Neural crest cell (in vitro differentiated cells): ENCODE measurements around the gene ARHGEF10L. TPM values are rescaled to one million over a fixed set of nuclear protein-coding genes. Genes with fewer than 3 reads are reported as not detected.

Source experiments
- DNase-seq: peaks from one replicate; pipeline ENCODE4 v3.0.0; 2021; ENCODE audit warnings: low read depth, mixed read lengths, low spot score
- H3K27ac Mint-ChIP-seq: one replicate; pipeline ENCODE4 v1.8.0; 2021; ENCODE audit warnings: mild to moderate bottlenecking, mixed read lengths; ENCODE audit not compliant: unreplicated experiment
- H3K27me3 Mint-ChIP-seq: 2 replicates; pipeline ENCODE4 v1.8.0; 2021; ENCODE audit warnings: low read depth, mild to moderate bottlenecking, mixed read lengths
- H3K36me3 Mint-ChIP-seq: 2 replicates; pipeline ENCODE4 v1.8.0; 2021; ENCODE audit warnings: low read depth, mild to moderate bottlenecking, mixed read lengths
- H3K4me1 Mint-ChIP-seq: 2 replicates; pipeline ENCODE4 v1.8.0; 2021; ENCODE audit warnings: mixed read lengths
- H3K4me3 Mint-ChIP-seq: one replicate; pipeline ENCODE4 v1.8.0; 2021; ENCODE audit warnings: mild to moderate bottlenecking, mixed read lengths
- H3K9me3 Mint-ChIP-seq: 2 replicates; pipeline ENCODE4 v1.8.0; 2021; ENCODE audit warnings: mixed read lengths
- CTCF ChIP-seq: fragments of 200-600 bp; sonication (generic); conservative IDR thresholded peaks from 2 replicates; pipeline ENCODE4 v1.5.0; 2021; ENCODE audit warnings: antibody characterized with exemption, mild to moderate bottlenecking
- total RNA-seq: library from RNA; stranded (reverse); gene quantifications from 2 replicates; pipeline ENCODE4 v1.2.1, GENCODE V29; 2021

The ARHGEF10L gene
- total RNA-seq, 1 donor from 2014 or later = 22.2 TPM

GRCh38 chr1:17510138-17510537 lies 29.4 kb upstream of the ARHGEF10L start:
- TF ChIP-seq CTCF = no peak
- no peaks in the 10 kb centered on the region for H3K4me1 Mint-ChIP-seq
- no peaks in the 10 kb centered on the region for H3K36me3 Mint-ChIP-seq
- H3K27ac Mint-ChIP-seq = no peak overlapping the region
- H3K9me3 Mint-ChIP-seq = no peaks in the 10 kb centered on the region
- no peaks in the 10 kb centered on the region for H3K27me3 Mint-ChIP-seq
- DNase-seq = no peak
- no peak overlapping the region for H3K4me3 Mint-ChIP-seq

GRCh38 chr1:17511188-17511587 lies 28.3 kb upstream of the ARHGEF10L start:
- no peak for TF ChIP-seq CTCF
- Mint-ChIP-seq H3K36me3 (no peaks in the 10 kb centered on the region), H3K4me1 (peaks cover 4% of the 10 kb centered on the region), H3K9me3 (no peaks in the 10 kb centered on the region), H3K4me3 (no peak overlapping the region), H3K27ac (no peak overlapping the region), H3K27me3 (no peaks in the 10 kb centered on the region)
- no peak for DNase-seq

GRCh38 chr1:17513131-17513530 lies 26.4 kb upstream of the ARHGEF10L start:
- no peaks in the 10 kb centered on the region for H3K9me3 Mint-ChIP-seq
- no peak for DNase-seq
- H3K27ac Mint-ChIP-seq = no peak overlapping the region
- no peaks in the 10 kb centered on the region for H3K27me3 Mint-ChIP-seq
- no peak for TF ChIP-seq CTCF
- H3K4me1 Mint-ChIP-seq = peaks cover 11% of the 10 kb centered on the region
- H3K4me3 Mint-ChIP-seq = no peak overlapping the region
- H3K36me3 Mint-ChIP-seq = no peaks in the 10 kb centered on the region

GRCh38 chr1:17514776-17515175 lies 24.7 kb upstream of the ARHGEF10L start:
- H3K9me3 Mint-ChIP-seq = no peaks in the 10 kb centered on the region
- TF ChIP-seq CTCF = no peak
- H3K27me3 Mint-ChIP-seq = no peaks in the 10 kb centered on the region
- H3K36me3 Mint-ChIP-seq = no peaks in the 10 kb centered on the region
- no peak for DNase-seq
- H3K4me3 Mint-ChIP-seq = no peak overlapping the region
- no peak overlapping the region for H3K27ac Mint-ChIP-seq
- peaks cover 11% of the 10 kb centered on the region for H3K4me1 Mint-ChIP-seq

- Mint-ChIP-seq H3K27ac (no peak overlapping the region), H3K9me3 (no peaks in the 10 kb centered on the region), H3K36me3 (no peaks in the 10 kb centered on the region), H3K4me1 (peaks cover 11% of the 10 kb centered on the region), H3K27me3 (no peaks in the 10 kb centered on the region), H3K4me3 (no peak overlapping the region)
- no peak for TF ChIP-seq CTCF
- no peak for DNase-seq
These were observed 23.6 kb upstream of the ARHGEF10L start for GRCh38 chr1:17515902-17516301.
